C4-2B (cell line): Measurements from ENCODE around the gene SECTM1.

Experiments used
- CTCF ChIP-seq: fragments of 450-650 bp; conservative IDR thresholded peaks from 2 replicates; pipeline ENCODE4 v1.5.1; 2017; ENCODE audit warnings: mild to moderate bottlenecking
- ZFX ChIP-seq: fragments of 450-650 bp; IDR thresholded peaks from 2 replicates; pipeline ENCODE4 v1.6.1; 2017

GRCh38 chr17:82316651-82317393 is 16.7 kb downstream of the SECTM1 start:
- TF ChIP-seq CTCF (no peak), ZFX (no peak)
